GM10266 (cell line): ENCODE measurements around the gene CROCC2.

Source experiments
- DNase-seq: peaks from one replicate; pipeline ENCODE4 v3.0.0; 2012; ENCODE audit errors: extremely low spot score
- CTCF ChIP-seq: IDR thresholded peaks from 2 replicates; pipeline ENCODE4 v1.5.1; 2012; ENCODE audit warnings: mild to moderate bottlenecking, low read depth; ENCODE audit not compliant: control insufficient read depth, insufficient read depth; ENCODE audit errors: missing control alignments

CROCC2 gene

GRCh38 chr2:240894006-240894405 is 12.1 kb upstream of the CROCC2 start:
- DNase-seq: no peak
- no peak for TF ChIP-seq CTCF

GRCh38 chr2:240894836-240895558 is 11.1 kb upstream of the CROCC2 start:
- no peak for DNase-seq
- no peak for TF ChIP-seq CTCF

DNA sequence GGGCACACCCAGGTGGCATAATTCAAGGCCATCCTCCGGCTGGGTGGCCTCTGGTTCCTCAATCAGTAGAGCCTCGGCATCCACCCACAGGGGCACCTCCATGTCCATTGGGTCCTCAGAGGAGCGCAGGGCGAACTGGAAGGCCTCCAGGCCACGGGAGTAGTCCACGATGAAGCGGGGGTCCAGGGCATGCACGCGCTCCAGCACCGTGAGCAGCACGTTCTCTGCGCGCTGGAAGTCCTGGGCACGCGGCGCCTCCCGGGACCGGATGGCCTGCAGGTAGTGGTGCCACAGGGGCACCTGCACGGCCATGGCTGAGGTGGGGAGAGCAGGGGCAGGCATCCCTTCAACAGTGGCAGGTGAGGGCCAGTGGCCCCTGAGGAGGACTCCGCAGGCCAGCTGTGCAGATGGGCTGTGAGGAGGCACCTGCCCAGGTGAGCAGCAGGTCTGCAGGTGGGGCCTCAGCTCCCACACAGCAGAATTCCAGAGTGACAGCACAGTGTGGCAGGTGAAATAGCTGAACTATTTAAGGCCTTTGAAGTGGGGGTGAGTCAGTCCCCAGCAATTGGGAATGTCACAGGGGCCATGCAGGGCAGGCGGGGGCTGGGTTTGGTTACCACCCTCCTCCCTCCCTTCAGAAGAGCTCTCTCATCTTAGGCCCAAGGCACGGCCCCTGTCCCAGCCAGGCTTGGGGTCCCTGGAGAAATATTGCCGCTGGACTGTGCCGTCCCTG is 10.3 kb upstream of the CROCC2 start, which contains the start of gene MAB21L4:
TSS of gene MAB21L4 (minus strand) at position 501 of the 733 bp plus-strand sequence. CDS start at position 342, 159 bp downstream.
- no peak for TF ChIP-seq CTCF
- DNase-seq: no peak

DNA sequence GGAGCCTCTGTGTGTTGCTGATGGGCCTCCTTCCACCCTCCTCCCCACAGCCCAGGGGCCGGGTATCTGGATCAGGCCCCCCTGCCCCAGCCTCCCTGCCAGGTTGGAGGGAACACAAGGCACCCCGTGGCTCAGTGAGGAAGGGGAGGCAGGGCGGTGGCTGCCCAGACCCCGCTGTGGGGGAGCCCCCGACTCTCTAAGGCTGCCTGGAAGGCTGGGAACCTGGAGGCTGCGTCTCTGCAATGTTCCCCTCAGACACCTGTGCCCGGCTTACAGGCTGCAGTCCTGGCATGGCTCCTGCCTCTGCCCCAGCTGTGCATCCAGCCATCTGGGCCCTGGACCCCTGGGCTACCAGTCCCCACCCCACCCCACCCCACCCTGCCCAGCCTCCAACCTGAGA is 9.7 kb upstream of the CROCC2 start:
- TF ChIP-seq CTCF: no peak
- no peak for DNase-seq

- no peak for DNase-seq
- TF ChIP-seq CTCF: no peak
Observed at GRCh38 chr2:240896871-240897692, 9.1 kb upstream of the CROCC2 start.

GRCh38 chr2:240898108-240898730 is 7.9 kb upstream of the CROCC2 start:
- no peak for TF ChIP-seq CTCF
- no peak for DNase-seq
